GM12873 (cell line): ENCODE measurements around the gene AKAP13.

ENCODE experiments used
- CTCF ChIP-seq: IDR thresholded peaks from 2 replicates; pipeline ENCODE4 v1.5.1; 2012; ENCODE audit warnings: low read depth, mild to moderate bottlenecking, moderate library complexity, low read length, control low read depth; ENCODE audit not compliant: insufficient read depth; ENCODE audit errors: missing control alignments

Gene AKAP13

GRCh38 chr15:85621094-85621493 is 240.7 kb downstream of the AKAP13 start:
- no peak for TF ChIP-seq CTCF

- no peak for TF ChIP-seq CTCF
Measured at GRCh38 chr15:85622221-85622831, 241.9 kb downstream of the AKAP13 start.

GRCh38 chr15:85623315-85624049 is 243.1 kb downstream of the AKAP13 start:
- no peak for TF ChIP-seq CTCF

- no peak for TF ChIP-seq CTCF
Measured at GRCh38 chr15:85624291-85624801, 243.9 kb downstream of the AKAP13 start.

- no peak for TF ChIP-seq CTCF
Measured at GRCh38 chr15:85625166-85625830, 244.9 kb downstream of the AKAP13 start.

- TF ChIP-seq CTCF, result no peak
Measured at GRCh38 chr15:85625856-85626255, 245.5 kb downstream of the AKAP13 start.

- TF ChIP-seq CTCF, result no peak
Measured at GRCh38 chr15:85627213-85627935, 247.0 kb downstream of the AKAP13 start.
